PC-3 (cell line): ENCODE measurements around the gene MPIG6B.

Experiments
- EZH2 ChIP-seq: fragments of 300-600 bp; sonication (generic); IDR thresholded peaks from one replicate; pipeline ENCODE4 v1.6.1; 2017; ENCODE audit warnings: antibody characterized with exemption, mild to moderate bottlenecking, low read length; ENCODE audit not compliant: unreplicated experiment
- TF ChIP-seq, protein P1 (sequence below): fragments of 300-600 bp; sonication (generic); conservative IDR thresholded peaks from 2 replicates; pipeline ENCODE4 v1.5.1; 2017; ENCODE audit warnings: antibody characterized with exemption, low read depth, mild to moderate bottlenecking, low read length

DNA sequence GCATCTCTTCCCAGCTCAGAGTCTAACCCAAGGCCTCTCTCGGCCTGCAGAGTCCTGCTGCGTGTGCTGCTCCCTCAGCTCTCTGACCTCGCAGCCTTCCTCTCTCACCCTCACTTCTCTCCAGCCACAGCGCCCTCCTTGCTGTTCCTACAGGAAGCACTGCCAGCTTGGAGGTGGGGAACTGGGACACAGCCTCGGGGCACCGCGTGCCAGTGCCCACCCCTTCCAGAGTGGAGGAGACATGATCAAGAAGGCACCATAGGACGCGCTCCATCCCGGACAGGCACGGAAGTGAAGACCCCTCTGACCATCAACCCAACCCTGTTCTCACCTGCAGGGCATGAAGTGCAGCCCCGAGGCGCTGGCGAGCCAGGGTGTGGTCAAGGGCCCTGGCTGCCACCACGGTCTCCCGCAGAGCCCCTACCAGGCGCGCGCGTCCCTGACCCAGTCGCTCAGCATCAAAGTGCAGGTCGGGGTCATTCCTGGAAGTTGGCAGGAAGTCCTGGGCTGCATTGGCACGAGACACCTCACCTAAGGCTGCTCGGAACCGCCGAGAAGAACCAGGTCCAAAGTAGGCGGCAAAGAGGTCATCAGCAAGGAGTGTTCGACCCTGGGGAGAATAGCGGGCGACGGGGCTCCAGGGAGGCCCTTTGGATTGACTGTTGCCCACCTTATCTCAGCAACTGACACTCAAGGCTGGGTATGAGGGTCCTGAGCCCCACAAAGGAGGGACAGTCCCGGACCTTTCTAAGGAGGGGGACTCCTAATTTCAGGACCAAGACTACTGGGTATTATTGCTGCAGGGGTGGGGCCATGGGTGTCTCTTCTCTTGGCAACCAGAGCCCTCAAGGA, 52.7 kb downstream of the MPIG6B start:
- TF ChIP-seq, protein P1, sequence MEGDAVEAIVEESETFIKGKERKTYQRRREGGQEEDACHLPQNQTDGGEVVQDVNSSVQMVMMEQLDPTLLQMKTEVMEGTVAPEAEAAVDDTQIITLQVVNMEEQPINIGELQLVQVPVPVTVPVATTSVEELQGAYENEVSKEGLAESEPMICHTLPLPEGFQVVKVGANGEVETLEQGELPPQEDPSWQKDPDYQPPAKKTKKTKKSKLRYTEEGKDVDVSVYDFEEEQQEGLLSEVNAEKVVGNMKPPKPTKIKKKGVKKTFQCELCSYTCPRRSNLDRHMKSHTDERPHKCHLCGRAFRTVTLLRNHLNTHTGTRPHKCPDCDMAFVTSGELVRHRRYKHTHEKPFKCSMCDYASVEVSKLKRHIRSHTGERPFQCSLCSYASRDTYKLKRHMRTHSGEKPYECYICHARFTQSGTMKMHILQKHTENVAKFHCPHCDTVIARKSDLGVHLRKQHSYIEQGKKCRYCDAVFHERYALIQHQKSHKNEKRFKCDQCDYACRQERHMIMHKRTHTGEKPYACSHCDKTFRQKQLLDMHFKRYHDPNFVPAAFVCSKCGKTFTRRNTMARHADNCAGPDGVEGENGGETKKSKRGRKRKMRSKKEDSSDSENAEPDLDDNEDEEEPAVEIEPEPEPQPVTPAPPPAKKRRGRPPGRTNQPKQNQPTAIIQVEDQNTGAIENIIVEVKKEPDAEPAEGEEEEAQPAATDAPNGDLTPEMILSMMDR = no peak
- no peak for TF ChIP-seq EZH2
